ENCODE results near the gene ETV6. TPM values are rescaled to one million over a fixed set of nuclear protein-coding genes. Genes with fewer than 3 reads are reported as not detected.

ETV6 gene
- polyA plus RNA-seq, 4 donors, result 13.3 to 15.2 (median 14.0) TPM

- no peak for DNase-seq (ENCODE audit: low read depth in 4 of 4, low spot score in 3 of 4)
Measured at GRCh38 chr12:11768233-11768965, 118.9 kb downstream of the ETV6 start.

GRCh38 chr12:11769723-11770514 lies 120.4 kb downstream of the ETV6 start:
- no peak for DNase-seq (ENCODE audit: low read depth in 4 of 4, low spot score in 3 of 4)

GRCh38 chr12:11771356-11771755 lies 121.9 kb downstream of the ETV6 start:
- no peak for DNase-seq (ENCODE audit: low read depth in 4 of 4, low spot score in 3 of 4)

GRCh38 chr12:11771895-11772502 lies 122.5 kb downstream of the ETV6 start:
- DNase-seq (ENCODE audit: low read depth in 4 of 4, low spot score in 3 of 4), result no peak

GRCh38 chr12:11773889-11774677 lies 124.6 kb downstream of the ETV6 start:
- no peak for DNase-seq (ENCODE audit: low read depth in 4 of 4, low spot score in 3 of 4)

- DNase-seq (ENCODE audit: low read depth in 4 of 4, low spot score in 3 of 4), result no peak
Measured at GRCh38 chr12:11774821-11775220, 125.3 kb downstream of the ETV6 start.

GRCh38 chr12:11776316-11776715 lies 126.8 kb downstream of the ETV6 start:
- DNase-seq (ENCODE audit: low read depth in 4 of 4, low spot score in 3 of 4), result no peak

- no peak for DNase-seq (ENCODE audit: low read depth in 4 of 4, low spot score in 3 of 4)
Measured at GRCh38 chr12:11777451-11777850, 128.0 kb downstream of the ETV6 start.

GRCh38 chr12:11777962-11778361 lies 128.5 kb downstream of the ETV6 start:
- no peak for DNase-seq (ENCODE audit: low read depth in 4 of 4, low spot score in 3 of 4)

- DNase-seq (ENCODE audit: low read depth in 4 of 4, low spot score in 3 of 4), result no peak
Measured at GRCh38 chr12:11778713-11779685, 129.5 kb downstream of the ETV6 start.

- DNase-seq (ENCODE audit: low read depth in 4 of 4, low spot score in 3 of 4), result no peak
Measured at GRCh38 chr12:11780521-11781101, 131.1 kb downstream of the ETV6 start.

GRCh38 chr12:11782914-11783420 lies 133.5 kb downstream of the ETV6 start:
- DNase-seq (ENCODE audit: low read depth in 4 of 4, low spot score in 3 of 4), result no peak

GRCh38 chr12:11785712-11786111 lies 136.2 kb downstream of the ETV6 start:
- no peak for DNase-seq (ENCODE audit: low read depth in 4 of 4, low spot score in 3 of 4)

GRCh38 chr12:11786638-11787365 lies 137.3 kb downstream of the ETV6 start:
- no peak for DNase-seq (ENCODE audit: low read depth in 4 of 4, low spot score in 3 of 4)

GRCh38 chr12:11787437-11787836 lies 138.0 kb downstream of the ETV6 start:
- DNase-seq (ENCODE audit: low read depth in 4 of 4, low spot score in 3 of 4), result no peak

GRCh38 chr12:11787933-11788849 lies 138.7 kb downstream of the ETV6 start:
- DNase-seq (ENCODE audit: low read depth in 4 of 4, low spot score in 3 of 4), result no peak
